Measurements from ENCODE around the gene SNN. TPM values are rescaled to one million over a fixed set of nuclear protein-coding genes. Genes with fewer than 3 reads are reported as not detected.

SNN gene
- total RNA-seq, 1 experiment from 2014 or later, result 65.2 TPM

- no peak for DNase-seq (ENCODE audit: low spot score)
- ChIA-PET CTCF (no interaction called here), POLR2A (no interaction called here)
- peaks cover 9% of the 10 kb centered on the region for H3K27me3 Mint-ChIP-seq (ENCODE audit: low read depth)
- no peak overlapping the region for H3K4me3 Mint-ChIP-seq
- peaks cover 20% of the 10 kb centered on the region for H3K4me1 Mint-ChIP-seq
- H3K9me3 Mint-ChIP-seq, result no peaks in the 10 kb centered on the region
- ATAC-seq, result no peak
- H3K36me3 Mint-ChIP-seq, result no peaks in the 10 kb centered on the region
- H3K27ac Mint-ChIP-seq, result no peak overlapping the region
- TF ChIP-seq IRF1 (CRISPR knock-in tag; IDR thresholded peaks at IDR 0.05) (no peak), ZNF425 (CRISPR knock-in tag; conservative IDR thresholded peaks at IDR 0.05) (no peak), ESRRA (CRISPR knock-in tag; IDR thresholded peaks at IDR 0.05; ENCODE audit: borderline replicate concordance) (no peak), TEAD4 (CRISPR knock-in tag; IDR thresholded peaks at IDR 0.05) (no peak), RORB (CRISPR knock-in tag; IDR thresholded peaks at IDR 0.05) (no peak), GTF2I (CRISPR knock-in tag; conservative IDR thresholded peaks at IDR 0.05) (no peak), ATF2 (CRISPR knock-in tag; IDR thresholded peaks at IDR 0.05; ENCODE audit: borderline replicate concordance, low read depth) (no peak)
These were observed 35.1 kb upstream of the SNN start for GRCh38 chr16:11633113-11633512.

GRCh38 chr16:11634312-11634711 lies 33.9 kb upstream of the SNN start:
- CTCF ChIA-PET, result interaction anchor here (0.7 to 3.7 kb wide), 3 partner anchors 11 to 103 kb away, joined by 3 to 28 read pairs (median 3); no protein-coding TSS in a partner anchor
- POLR2A ChIA-PET, result interaction anchor here (2.2 kb wide), 1 partner anchor 33 kb away, joined by 8 read pairs; the partner anchor contains the start of gene SNN
- Mint-ChIP-seq H3K27me3 (ENCODE audit: low read depth) (peaks cover 8% of the 10 kb centered on the region), H3K4me1 (peaks cover 18% of the 10 kb centered on the region), H3K4me3 (no peak overlapping the region), H3K36me3 (no peaks in the 10 kb centered on the region), H3K9me3 (no peaks in the 10 kb centered on the region), H3K27ac (no peak overlapping the region)
- no peak for ATAC-seq
- no peak for DNase-seq (ENCODE audit: low spot score)
- TF ChIP-seq ZNF671 (CRISPR knock-in tag; IDR thresholded peaks at IDR 0.05) (no peak), ZNF423 (CRISPR knock-in tag; IDR thresholded peaks at IDR 0.05) (no peak), ZNF138 (CRISPR knock-in tag; conservative IDR thresholded peaks at IDR 0.05) (no peak)

GRCh38 chr16:11635113-11635652 lies 33.1 kb upstream of the SNN start:
- no peak for TF ChIP-seq TCF7 (CRISPR knock-in tag; IDR thresholded peaks at IDR 0.05; ENCODE audit: low read depth)
- TF ChIP-seq MAX (CRISPR knock-in tag; IDR thresholded peaks at IDR 0.05), result no peak
- no peak for TF ChIP-seq AFF4 (CRISPR knock-in tag; IDR thresholded peaks at IDR 0.05; ENCODE audit: borderline replicate concordance)
- no peak for TF ChIP-seq SP1 (CRISPR knock-in tag; conservative IDR thresholded peaks at IDR 0.05)
- no peak for TF ChIP-seq CDX4 (CRISPR knock-in tag; IDR thresholded peaks at IDR 0.05; ENCODE audit: borderline replicate concordance)
- Mint-ChIP-seq H3K4me3 (no peak overlapping the region), H3K4me1 (peaks cover 20% of the 10 kb centered on the region), H3K9me3 (no peaks in the 10 kb centered on the region), H3K27ac (peak overlapping the region; percentile 98; the same call in 1 of the 2 replicates), H3K27me3 (ENCODE audit: low read depth) (peaks cover 8% of the 10 kb centered on the region), H3K36me3 (no peaks in the 10 kb centered on the region)
- ChIA-PET POLR2A (interaction anchor here (1.2 to 2.7 kb wide), 6 partner anchors 32 to 233 kb away, joined by 3 to 10 read pairs (median 6); partner anchors contain the start of genes LITAF and SNN), CTCF (interaction anchor here (0.8 to 3.7 kb wide), 10 partner anchors 11 to 238 kb away, joined by 3 to 28 read pairs (median 4); no protein-coding TSS in a partner anchor)
- DNase-seq (ENCODE audit: low spot score) (no peak), ATAC-seq (no peak)
